GM23338 (cell line): ENCODE results near the gene ELAPOR1. TPM values are rescaled to one million over a fixed set of nuclear protein-coding genes. Genes with fewer than 3 reads are reported as not detected.

Source experiments
- ATAC-seq: fragments of 200-7000 bp; cut with Tn5 transposase; 3 replicates; pipeline ENCODE4 v1.9.1; 2020
- DNase-seq: peaks from one replicate; pipeline ENCODE4 v3.0.0-alpha.2; 2015; ENCODE audit warnings: low spot score
- H2AFZ ChIP-seq: fragments of 200-600 bp; sonication (generic); 2 replicates; pipeline ENCODE4 v1.8.0; 2016; ENCODE audit warnings: antibody characterized with exemption, mild to moderate bottlenecking, moderate library complexity
- H3F3A ChIP-seq: fragments of 200-600 bp; sonication (generic); replicated peaks from 2 replicates; pipeline ENCODE4 v1.8.0; 2017; ENCODE audit warnings: antibody characterized with exemption, mixed run types, low read depth
- H3K27ac ChIP-seq: fragments of 200-600 bp; sonication (generic); 2 replicates; pipeline ENCODE4 v1.6.1; 2016; ENCODE audit warnings: low read depth
- H3K27me3 ChIP-seq: fragments of 200-600 bp; sonication (generic); 2 replicates; pipeline ENCODE4 v1.8.0; 2016; ENCODE audit warnings: mild to moderate bottlenecking, mixed run types, moderate library complexity; ENCODE audit not compliant: insufficient read depth
- H3K36me3 ChIP-seq: fragments of 200-600 bp; sonication (generic); 2 replicates; pipeline ENCODE4 v1.8.0; 2016; ENCODE audit warnings: mild to moderate bottlenecking; ENCODE audit not compliant: insufficient read depth
- H3K4me1 ChIP-seq: fragments of 200-600 bp; sonication (generic); 2 replicates; pipeline ENCODE4 v1.8.0; 2016; ENCODE audit warnings: mild to moderate bottlenecking, moderate library complexity; ENCODE audit not compliant: insufficient read depth
- H3K4me2 ChIP-seq: fragments of 200-600 bp; sonication (generic); 2 replicates; pipeline ENCODE4 v1.7.1; 2017; ENCODE audit warnings: mixed run types
- H3K4me3 ChIP-seq: fragments of 200-600 bp; sonication (generic); 2 replicates; pipeline ENCODE4 v1.6.1; 2016; ENCODE audit warnings: mixed run types
- H3K79me2 ChIP-seq: fragments of 200-600 bp; sonication (generic); replicated peaks from 2 replicates; pipeline ENCODE4 v1.8.0; 2017; ENCODE audit warnings: mild to moderate bottlenecking; ENCODE audit not compliant: insufficient read depth
- H3K9me2 ChIP-seq: fragments of 200-600 bp; sonication (generic); 2 replicates; pipeline ENCODE4 v1.8.0; 2017; ENCODE audit not compliant: insufficient read depth
- H4K20me1 ChIP-seq: fragments of 200-600 bp; sonication (generic); replicated peaks from 2 replicates; pipeline ENCODE4 v1.8.0; 2017; ENCODE audit warnings: mild to moderate bottlenecking; ENCODE audit not compliant: insufficient read depth
- H3K27ac Mint-ChIP-seq: 2 replicates; pipeline ENCODE4 v1.8.0; 2020; ENCODE audit warnings: inconsistent platforms, mild to moderate bottlenecking, moderate library complexity, mixed read lengths
- H3K27me3 Mint-ChIP-seq: 3 replicates; pipeline ENCODE4 v1.8.0; 2022; ENCODE audit warnings: low read depth, mild to moderate bottlenecking, moderate library complexity, mixed read lengths, inconsistent platforms; ENCODE audit not compliant: insufficient read depth, poor library complexity
- H3K36me3 Mint-ChIP-seq: 3 replicates; pipeline ENCODE4 v1.8.0; 2021; ENCODE audit warnings: low read depth, mild to moderate bottlenecking, inconsistent platforms, moderate library complexity, mixed read lengths
- H3K4me1 Mint-ChIP-seq: 3 replicates; pipeline ENCODE4 v1.8.0; 2020; ENCODE audit warnings: mild to moderate bottlenecking, inconsistent platforms, mixed read lengths
- H3K4me3 Mint-ChIP-seq: 3 replicates; pipeline ENCODE4 v1.8.0; 2021; ENCODE audit warnings: moderate library complexity, mild to moderate bottlenecking, inconsistent platforms, mixed read lengths
- H3K9me3 Mint-ChIP-seq: 3 replicates; pipeline ENCODE4 v1.8.0; 2020; ENCODE audit warnings: moderate library complexity, mild to moderate bottlenecking, inconsistent platforms, mixed read lengths
- CREB1 ChIP-seq: fragments of 250-450 bp; sonication (Bioruptor Pico); IDR thresholded peaks from 2 replicates; pipeline ENCODE4 v1.5.0; 2020; ENCODE audit warnings: low read depth, mild to moderate bottlenecking, moderate library complexity
- CTCF ChIP-seq, 2 experiments: fragments of 200-600 bp in 1 of 2; sonication (generic) in 1 of 2; conservative IDR thresholded peaks; 2 replicates each; pipeline versions ENCODE4 v1.5.1 to v1.6.1; 2016 to 2017; ENCODE audit warnings: antibody characterized with exemption in 2 of 2, low read depth in 2 of 2, mild to moderate bottlenecking in 2 of 2, moderate library complexity in 1 of 2
- ETS1 ChIP-seq: IDR thresholded peaks from 2 replicates; pipeline ENCODE4 v1.6.1; 2016; ENCODE audit warnings: antibody characterized with exemption
- EZH2 ChIP-seq: fragments of 200-600 bp; sonication (generic); IDR thresholded peaks from one replicate; pipeline ENCODE4 v1.8.0; 2017; ENCODE audit warnings: antibody characterized with exemption, mild to moderate bottlenecking, low read depth; ENCODE audit not compliant: unreplicated experiment
- EZH2phosphoT487 ChIP-seq: fragments of 200-600 bp; sonication (generic); IDR thresholded peaks from one replicate; pipeline ENCODE4 v1.8.1; 2018; ENCODE audit warnings: antibody characterized with exemption; ENCODE audit not compliant: unreplicated experiment
- JUNB ChIP-seq: IDR thresholded peaks from one replicate; pipeline ENCODE4 v1.6.1; 2016; ENCODE audit warnings: antibody characterized with exemption; ENCODE audit not compliant: unreplicated experiment
- NANOG ChIP-seq: IDR thresholded peaks from 2 replicates; pipeline ENCODE4 v1.6.1; 2016; ENCODE audit warnings: antibody characterized with exemption, borderline replicate concordance
- POLR2AphosphoS5 ChIP-seq: IDR thresholded peaks from 2 replicates; pipeline ENCODE4 v1.6.1; 2016; ENCODE audit warnings: antibody characterized with exemption, low read depth
- REST ChIP-seq: IDR thresholded peaks from one replicate; pipeline ENCODE4 v1.6.1; 2018; ENCODE audit warnings: antibody characterized with exemption; ENCODE audit not compliant: unreplicated experiment
- STAT1 ChIP-seq: IDR thresholded peaks from one replicate; pipeline ENCODE4 v1.6.1; 2016; ENCODE audit warnings: antibody characterized with exemption; ENCODE audit not compliant: unreplicated experiment
- ZNF114 ChIP-seq: fragments of 250-450 bp; sonication (Bioruptor Pico); IDR thresholded peaks from 2 replicates; pipeline ENCODE4 v1.5.0; 2020; ENCODE audit warnings: mild to moderate bottlenecking, moderate library complexity
- ZNF331 ChIP-seq: fragments of 250-450 bp; sonication (Bioruptor Pico); IDR thresholded peaks from 2 replicates; pipeline ENCODE4 v1.5.0; 2020; ENCODE audit warnings: low read depth, mild to moderate bottlenecking, moderate library complexity
- ZNF462 ChIP-seq: fragments of 250-450 bp; sonication (Bioruptor Pico); IDR thresholded peaks from 2 replicates; pipeline ENCODE4 v1.5.0; 2020; ENCODE audit warnings: mild to moderate bottlenecking, moderate library complexity
- polyA plus RNA-seq: library from polyadenylated mRNA; unstranded; fragments of >200 nt; fragmentation: Nextera tagmentation; extraction: Ambion mirVana; gene quantifications from 2 replicates; pipeline ENCODE4 v1.2.1, GENCODE V29; 2016
- total RNA-seq: library from RNA; depleted of rRNA; stranded (reverse); fragments of >200 nt; shearing (Covaris generic); gene quantifications from 2 replicates; pipeline ENCODE4 v1.2.3, GENCODE V29; 2014

ELAPOR1 gene
- total and polyA plus RNA-seq, 2 experiments from 2014 or later = 0.92 to 2.4 TPM

- H3K36me3 ChIP-seq = no peaks in the 10 kb centered on the region
- no peaks in the 10 kb centered on the region for H4K20me1 ChIP-seq
- no peaks in the 10 kb centered on the region for H3K36me3 Mint-ChIP-seq
- H3F3A ChIP-seq = no peaks in the 10 kb centered on the region
- H3K27ac ChIP-seq = no peak overlapping the region
- no peak for TF ChIP-seq ZNF114 (CRISPR knock-in tag)
- no peak for TF ChIP-seq CREB1 (CRISPR knock-in tag)
- no peak for TF ChIP-seq ZNF462 (CRISPR knock-in tag)
- no peak for TF ChIP-seq ZNF331
- no peak for TF ChIP-seq NANOG
- TF ChIP-seq CTCF (conservative IDR thresholded peaks at IDR 0.05; ENCODE audit: low read depth in 2 of 2) = no peak
- TF ChIP-seq REST = no peak
- no peak for TF ChIP-seq EZH2
- no peak for TF ChIP-seq ETS1
- no peak for TF ChIP-seq EZH2phosphoT487
- no peak for TF ChIP-seq JUNB
- no peak for TF ChIP-seq POLR2AphosphoS5
- TF ChIP-seq STAT1 = no peak
- no peaks in the 10 kb centered on the region for H3K4me1 ChIP-seq
- ATAC-seq (no peak), DNase-seq (no peak)
- H3K4me3 ChIP-seq = no peak overlapping the region
- no peaks in the 10 kb centered on the region for H3K4me1 Mint-ChIP-seq
- no peaks in the 10 kb centered on the region for H3K27me3 ChIP-seq
- H3K79me2 ChIP-seq = no peaks in the 10 kb centered on the region
- H3K27ac Mint-ChIP-seq = no peak overlapping the region
- no peaks in the 10 kb centered on the region for H3K9me2 ChIP-seq
- no peaks in the 10 kb centered on the region for H3K27me3 Mint-ChIP-seq
- no peak overlapping the region for H2AFZ ChIP-seq
- no peak overlapping the region for H3K4me3 Mint-ChIP-seq
- no peaks in the 10 kb centered on the region for H3K9me3 Mint-ChIP-seq
- H3K4me2 ChIP-seq = no peak overlapping the region
Observed at GRCh38 chr1:109142260-109142659, 28.3 kb downstream of the ELAPOR1 start.
